ENCODE data around the gene ATP5ME.
"Not testable (repeated sequence)": the region's sequence is repeated elsewhere in the genome, so short reads cannot be mapped to it uniquely, and the experiment has no call there.

Gene ATP5ME

DNA sequence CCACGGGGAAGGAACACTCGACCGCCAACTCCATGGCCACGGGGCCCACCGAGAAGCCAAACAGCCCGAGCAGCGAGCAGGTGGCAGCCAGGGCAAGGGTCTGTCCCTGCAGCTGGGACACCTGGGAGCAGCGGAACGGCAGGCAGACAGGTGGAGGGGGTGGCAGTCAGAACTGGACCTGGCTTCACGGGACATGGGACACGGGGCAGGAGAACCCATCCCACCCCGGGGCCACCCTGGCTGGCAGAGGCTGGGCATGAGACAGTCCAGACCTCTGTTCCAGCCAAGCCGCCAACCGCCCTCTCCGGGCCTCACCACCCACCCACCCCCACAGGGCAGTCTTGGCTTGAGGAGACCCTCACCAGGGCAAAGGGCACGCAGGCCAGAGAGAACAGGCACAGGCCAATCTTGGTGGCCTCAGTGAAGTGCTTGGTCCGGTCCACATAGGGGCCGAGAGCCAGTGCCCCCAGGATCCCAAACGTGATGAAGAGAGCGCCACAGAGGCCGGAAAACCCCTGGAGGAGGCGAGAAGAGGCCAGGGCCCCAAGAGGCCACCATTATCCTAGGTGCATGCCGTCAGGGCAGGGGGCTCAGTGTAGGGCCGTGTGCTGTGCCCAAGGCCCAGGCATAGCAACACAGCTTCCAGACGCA is 9.3 kb upstream of the ATP5ME start:
- DNase-seq, result no peak

DNA sequence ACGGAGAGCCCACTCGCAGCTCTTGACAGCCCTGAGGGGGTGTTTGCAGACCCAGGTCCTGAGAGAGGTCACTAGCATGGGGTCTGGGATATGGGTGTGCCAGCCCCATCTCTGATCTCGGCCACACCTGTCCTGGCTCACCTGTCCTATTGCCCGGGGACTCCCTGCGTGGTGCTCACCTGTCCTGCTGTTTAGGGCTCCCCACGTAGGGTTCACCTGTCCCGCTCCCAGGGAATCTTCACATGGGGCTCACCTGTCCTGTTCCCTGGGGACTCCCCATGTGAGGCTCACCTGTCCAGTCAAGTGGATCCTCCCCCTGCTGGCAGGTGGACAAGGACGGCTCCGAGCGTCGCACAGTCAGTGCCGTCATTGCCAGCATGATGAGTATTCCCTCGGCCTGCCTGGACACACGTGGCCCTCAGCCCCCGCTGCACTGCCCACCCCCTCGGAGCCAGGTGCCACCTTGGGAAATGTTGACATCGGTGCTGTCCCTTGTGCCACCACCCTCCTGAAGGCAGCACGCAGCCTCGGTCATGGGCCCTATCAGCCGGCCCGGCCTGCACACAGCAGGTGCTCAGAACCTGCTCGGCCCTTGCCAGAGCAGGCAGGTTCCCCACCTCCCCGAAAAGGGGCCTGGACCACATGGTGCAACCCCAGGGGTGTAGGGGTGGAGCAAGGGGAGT is 8.6 kb upstream of the ATP5ME start:
- DNase-seq, result no peak

DNA sequence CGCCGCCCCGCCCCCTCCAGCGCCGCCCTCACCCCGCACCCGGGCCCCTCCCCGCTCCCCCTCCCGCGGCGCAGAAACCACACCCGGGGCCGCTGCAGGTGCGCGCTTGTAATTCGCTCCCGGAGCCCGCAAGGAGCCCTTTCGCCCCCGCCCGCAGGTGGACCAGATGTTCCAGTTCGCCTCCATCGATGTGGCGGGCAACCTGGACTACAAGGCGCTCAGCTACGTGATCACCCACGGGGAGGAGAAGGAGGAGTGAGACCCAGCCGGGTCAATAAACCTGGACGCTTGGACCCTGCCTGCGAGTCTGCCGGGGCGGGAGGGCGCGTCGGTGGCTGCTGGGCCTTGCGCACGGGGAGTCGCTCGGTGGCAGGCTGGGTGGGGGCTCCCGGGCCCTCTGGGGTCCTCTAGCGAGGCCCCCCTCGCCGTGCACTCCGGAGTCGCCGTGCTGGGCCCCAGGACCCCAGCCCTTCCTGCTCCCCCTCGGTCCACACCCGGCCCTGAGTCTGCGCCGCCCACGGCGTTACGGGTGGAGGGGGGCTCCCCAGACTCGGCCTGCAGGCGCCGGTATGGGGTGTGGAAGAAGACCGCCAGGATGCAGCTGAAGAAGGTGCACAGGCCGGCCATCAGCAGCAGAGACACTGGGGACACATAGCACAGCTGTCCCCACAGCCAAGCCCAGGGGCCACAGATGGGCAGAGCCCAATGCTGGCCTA is 7.8 kb upstream of the ATP5ME start:
- DNase-seq, result no peak

DNA sequence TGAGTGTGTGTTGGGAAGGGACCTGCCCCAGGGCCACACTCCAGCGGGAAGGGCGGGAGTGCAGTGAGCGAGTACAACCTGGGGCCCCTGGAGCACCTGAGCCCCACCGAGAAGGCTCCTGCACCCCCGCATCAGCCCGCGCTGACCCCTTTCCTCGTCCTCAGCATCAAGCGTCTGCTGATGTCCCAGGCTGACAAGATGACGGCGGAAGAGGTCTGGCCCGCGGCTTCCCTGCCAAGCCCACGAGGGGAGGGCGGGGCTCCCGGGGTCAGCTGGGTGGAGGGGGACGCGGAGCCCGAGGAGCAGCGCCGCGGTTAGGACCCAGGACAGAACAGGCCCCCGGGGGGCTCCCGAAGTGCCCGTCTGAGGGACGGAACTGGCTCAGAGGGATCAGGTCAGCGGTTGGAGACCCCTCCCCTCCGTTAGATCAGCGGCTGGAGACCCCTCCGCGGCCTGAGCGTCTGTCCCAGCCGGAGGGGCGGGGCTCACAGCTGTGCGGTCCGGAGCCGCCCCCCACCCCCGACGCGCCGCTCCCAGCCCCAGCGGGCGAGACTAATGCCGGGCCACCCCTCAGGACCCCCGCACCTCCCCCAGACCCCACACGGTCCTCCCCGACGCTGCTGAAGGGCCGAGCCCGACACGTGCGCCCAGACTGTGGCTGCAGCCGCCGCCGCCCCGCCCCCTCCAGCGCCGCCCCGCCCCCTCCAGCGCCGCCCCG is 7.0 kb upstream of the ATP5ME start:
- no peak for DNase-seq

DNA sequence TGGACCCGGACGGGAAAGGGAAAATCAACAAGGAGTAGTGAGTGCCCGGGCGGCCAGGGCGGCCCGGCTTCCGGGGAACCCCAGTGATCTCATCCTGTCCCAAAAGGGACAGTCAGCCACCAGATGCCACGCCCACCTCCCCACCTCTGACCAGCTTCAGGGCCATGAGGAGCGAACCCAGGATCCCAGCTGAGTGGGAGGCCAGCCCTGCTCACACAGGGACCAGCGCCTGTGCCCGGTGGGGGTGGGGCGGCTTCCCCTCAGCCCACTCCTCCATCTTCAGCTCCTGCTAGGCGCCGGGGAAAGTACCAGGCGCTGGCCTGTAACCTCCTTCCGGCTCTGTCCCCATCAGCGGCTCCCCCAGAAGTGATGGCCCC is 6.5 kb upstream of the ATP5ME start:
- no peak for DNase-seq

DNA sequence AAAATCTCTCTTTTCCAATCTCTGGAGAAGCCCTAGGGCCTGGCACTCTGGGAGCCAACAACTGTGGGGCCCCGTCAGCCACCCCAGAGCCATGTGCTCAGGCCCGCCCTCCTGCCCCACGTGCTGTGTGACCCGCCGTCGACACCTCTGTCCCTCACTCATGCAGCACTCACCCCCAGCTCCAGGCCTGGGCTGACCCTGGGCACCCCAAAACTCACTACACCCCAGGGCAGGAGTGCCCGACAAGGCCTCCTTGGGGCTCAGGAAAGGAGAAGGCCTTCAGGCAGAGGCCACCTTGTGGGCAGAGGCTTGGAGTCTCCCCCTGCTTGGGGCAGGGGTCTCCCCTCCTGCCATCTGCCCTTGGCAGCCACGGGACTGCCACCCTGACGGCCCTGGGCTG is 6.0 kb upstream of the ATP5ME start:
- DNase-seq, result no peak

DNA sequence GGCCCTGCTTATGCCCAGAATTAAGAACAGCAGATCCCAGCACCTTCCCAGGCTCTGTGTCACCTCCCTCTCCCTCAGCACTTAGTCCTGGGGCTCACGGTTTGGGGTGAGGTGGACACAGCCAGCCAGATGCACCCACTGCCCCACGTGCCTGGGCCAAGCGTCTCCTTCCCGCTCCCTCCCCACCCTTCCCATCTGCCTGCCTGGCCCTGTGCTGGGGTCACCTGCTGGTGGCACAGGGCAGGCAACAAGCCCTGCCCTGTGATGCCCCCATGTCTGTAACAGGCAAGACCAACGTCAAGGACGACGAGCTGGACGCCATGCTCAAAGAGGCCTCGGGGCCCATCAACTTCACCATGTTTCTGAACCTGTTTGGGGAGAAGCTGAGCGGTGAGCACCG is 5.6 kb upstream of the ATP5ME start:
- DNase-seq, result no peak

DNA sequence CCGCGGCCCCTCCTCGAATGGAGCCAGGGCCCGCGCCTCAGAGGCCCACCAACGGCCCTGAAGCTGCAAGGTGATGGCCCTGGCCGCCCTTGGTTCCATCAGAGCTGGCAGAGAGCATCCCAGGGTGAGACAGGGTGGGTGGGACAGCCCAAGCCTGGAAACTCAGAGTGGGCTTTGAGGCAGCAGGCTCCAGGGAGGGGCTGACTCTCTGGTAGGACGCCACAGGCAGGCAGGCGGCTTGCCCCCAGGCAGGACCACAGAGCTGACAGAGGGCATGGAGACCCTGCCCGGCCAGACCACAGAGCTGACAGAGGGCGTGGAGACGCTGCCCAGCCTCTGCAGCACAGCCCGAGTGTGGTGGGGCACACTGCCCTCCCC is 5.0 kb upstream of the ATP5ME start:
- no peak for DNase-seq

DNA sequence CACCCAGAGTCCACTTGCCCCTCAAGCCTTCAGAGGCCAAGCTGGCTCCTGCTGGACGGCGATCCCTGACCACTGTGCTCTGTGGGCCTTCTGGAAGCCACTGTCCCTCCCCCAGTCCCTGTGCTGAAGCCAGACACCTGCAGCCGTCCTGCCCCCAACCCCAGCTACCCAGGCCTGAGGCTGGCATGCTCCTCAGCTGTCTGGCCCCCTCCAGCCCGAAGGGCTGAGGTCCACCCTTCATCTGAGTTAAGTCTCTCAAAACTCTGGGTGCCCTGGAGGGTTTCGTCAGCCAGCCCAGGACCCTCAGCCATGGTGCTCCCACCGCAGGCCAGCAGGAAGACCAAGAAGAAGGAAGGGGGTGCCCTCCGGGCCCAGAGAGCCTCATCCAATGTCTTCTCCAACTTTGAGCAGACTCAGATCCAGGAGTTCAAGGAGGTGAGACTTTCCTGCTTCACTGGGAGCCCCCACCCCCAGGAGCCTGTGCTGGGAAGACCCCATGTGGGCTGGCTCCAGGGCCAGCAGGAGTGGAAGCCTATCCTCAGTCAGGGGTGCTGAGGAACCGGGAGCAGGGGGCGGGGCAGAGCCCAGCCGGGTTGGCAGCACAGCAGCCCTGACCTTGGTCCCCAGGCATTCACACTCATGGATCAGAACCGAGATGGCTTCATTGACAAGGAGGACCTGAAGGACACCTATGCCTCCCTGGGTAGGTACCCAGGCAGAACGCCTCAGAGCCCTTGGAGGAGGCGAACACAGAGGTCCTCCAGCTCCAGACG is 4.4 kb upstream of the ATP5ME start:
- DNase-seq, result no peak

DNA sequence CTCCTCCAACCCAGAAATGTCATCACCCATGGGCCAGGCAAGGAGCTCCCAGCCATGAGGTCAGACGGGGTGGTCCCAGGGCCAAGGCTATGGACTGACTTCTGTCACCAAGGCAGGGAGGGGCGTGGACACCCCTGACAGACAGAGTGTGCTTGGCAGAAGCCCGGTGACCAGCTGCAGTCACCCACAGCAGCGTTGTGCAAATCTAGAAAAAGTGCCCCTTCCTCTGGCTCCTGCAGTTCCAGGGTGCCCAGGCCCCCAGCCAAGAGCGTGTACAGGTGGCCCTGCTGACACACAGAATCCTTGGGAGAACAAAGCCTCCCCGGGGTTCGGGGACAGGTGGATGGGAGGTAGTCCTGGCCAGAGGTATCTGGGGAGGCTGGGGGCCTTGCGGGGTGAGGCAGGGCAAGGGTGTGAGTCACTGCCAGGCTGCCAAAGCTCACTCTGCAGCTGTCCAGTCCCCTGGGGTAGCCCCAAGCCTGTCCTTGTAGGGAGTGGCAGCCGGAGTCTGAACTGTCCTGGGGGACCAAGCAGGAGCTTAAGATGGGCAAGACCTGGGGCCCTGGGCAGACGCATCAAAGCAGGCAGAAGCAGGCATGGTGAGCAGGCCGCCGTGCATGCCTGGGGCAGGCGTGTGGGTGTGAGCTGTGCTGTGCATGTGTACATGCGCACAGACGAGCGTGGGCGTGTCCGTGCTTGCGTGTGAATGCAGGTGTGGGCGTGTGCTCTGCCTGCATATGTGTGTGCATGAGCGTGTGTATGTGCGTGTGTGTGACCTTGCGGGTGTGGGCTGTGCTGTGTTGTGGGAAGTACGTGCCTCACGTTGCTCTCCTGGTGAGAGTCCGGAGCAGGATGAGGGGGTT is 3.6 kb upstream of the ATP5ME start:
- DNase-seq, result no peak

DNA sequence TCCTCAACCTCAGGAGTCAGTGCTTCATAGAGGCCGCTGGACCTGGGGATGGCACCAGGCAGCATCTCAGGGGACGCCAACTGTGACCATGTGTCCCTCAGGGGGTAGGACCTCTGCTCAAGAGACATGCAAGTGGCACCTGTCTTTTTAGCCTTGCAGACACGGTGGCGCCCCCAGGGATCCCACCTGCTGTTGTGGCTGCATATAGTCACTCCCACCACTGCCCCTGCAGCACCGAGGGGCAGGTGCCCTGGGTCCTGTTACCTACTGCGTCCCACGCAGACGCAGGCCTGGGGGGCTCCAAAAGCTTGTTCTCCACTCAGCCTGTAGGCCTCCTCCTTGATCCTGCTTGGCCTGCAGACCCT is 2.8 kb upstream of the ATP5ME start:
- DNase-seq, result no peak

DNA sequence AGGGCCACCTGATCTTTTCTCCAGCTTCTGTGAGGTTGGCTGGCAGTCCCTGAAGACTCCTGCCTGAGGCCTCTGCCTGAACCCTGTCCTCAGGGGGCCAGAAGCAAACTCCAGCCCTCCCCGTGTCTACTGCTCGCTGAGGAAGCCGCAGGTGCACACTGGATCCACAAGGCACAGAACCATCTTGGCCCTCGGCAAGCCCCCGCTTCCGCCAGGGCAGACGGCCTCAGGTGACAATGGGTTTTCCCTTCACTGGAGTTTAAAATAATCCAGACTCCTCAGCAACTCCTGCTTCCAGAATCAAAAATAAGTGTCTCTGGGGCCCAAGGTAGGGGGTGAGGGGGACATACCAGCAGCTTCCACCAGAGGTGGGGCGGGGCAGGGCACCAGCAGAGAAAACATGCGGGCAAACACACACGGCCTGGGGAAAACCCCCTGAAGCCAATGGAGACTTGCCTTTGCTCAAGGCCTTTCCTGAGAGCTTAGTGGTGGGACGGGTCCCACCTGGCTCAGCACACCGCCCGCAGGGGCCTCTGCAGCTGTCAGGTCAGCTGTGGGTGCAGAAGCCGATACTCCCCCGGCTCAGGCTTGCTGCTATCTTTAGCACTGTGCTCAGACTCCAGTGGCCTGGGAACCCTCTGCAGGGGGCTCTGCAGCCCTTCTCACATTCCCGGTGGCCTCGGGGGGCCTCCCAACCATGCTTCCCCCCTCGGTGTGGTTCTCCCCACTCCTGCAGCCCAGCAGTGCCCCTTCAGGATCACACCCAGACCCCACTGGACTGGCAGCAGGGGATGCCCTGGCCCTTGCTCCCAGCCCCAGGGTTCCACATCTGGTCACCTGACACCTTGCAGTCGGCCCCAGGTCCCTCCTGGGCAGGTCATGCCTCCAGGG is 2.1 kb upstream of the ATP5ME start:
- no peak for DNase-seq

DNA sequence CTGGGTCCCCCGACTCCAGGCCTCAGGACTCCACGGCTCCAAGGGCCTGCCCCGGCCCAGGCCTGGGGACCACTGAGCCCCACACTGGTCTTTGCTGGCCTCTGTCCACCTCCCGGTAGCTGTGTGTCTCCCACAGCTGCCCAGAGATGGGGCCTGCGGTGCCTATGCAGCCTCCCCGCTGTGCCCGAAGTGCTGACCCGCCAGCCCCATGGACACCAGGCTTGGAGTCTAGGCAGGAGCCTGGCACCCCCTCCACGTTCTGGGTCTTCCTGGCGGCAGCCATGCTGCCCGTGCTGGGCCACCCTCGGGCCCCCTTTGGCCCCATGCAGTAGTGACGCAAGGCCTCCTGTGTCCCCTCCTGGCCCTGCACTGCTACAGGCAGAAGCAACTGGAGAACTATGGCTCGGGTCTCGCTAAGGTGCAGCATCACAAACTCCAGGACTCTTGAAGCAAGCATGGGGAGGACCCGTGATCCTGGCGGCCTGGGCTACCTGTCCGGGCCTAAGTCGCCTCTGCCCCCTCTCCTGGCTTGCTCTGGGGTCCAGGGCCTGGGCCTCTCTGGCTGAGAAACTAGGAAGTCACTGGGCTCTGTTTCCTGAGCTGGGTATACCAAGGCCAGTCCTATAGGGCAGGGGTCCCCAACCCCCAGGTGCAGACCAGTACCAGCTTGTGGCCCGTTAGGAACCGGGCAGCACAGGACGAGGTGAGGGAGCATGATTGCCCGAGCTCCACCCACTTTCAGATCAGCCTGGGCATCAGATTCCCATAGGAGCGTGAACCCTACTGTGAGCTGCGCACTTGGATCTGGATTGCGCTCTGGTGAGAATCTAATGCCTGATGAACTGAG is 1.2 kb upstream of the ATP5ME start:
- DNase-seq, result no peak

DNA sequence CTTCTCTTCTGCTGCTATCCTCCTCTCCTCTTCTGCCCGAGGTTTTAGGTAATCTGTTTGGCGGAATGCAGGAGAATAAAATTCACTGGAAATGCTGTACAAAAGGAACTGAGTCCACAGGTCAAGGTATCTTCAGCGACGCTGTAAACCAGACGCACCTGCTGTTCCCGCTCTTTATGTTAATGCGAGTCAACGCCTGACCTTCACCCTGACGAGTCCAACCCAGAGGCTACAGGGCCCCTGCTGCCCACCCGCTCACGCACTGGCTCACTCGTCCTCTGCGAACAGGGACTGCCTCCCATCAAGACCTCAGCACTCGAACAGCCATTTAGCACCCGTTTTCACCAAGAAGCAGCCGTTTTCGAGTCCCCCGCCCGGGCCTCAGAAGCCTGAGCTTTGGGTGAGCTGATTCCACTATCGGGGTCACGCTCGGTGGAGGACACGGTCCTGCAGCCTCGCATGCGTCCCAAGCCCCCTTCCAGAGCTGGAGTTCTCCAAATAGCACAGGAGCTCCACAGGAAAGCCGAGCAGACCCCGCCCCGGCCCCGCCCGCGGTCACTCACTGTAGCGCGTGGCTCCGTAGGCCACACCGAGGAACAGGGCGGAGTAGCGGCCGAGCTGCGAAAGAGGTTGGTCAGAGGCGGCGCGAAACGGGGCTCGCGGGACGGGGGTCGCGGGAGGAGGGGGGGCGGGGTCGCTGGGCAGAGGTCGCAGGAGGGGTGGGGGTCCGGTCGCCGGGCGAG is 556 bp downstream of the ATP5ME start:
- no peak for DNase-seq

DNA sequence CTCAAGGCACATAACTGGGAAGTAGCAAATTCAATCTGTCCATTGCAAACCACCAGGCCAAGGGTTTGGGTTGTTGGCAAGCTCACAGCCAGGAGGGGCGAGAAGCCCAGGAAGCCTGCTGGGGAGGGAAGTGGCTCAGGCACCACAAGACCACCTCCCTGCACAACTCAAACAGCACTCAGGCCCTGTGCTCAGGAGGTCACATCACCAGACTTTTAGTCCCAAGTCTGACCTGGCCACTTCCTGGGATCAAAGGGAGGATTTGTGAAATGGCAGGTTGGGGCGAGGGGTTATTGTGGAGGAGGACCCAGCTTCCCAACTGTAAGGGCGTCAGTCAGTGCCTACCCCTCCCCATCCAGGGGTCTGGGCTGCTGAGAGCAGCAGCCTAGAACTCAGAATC is 2.3 kb downstream of the ATP5ME start:
- DNase-seq, result no peak

DNA sequence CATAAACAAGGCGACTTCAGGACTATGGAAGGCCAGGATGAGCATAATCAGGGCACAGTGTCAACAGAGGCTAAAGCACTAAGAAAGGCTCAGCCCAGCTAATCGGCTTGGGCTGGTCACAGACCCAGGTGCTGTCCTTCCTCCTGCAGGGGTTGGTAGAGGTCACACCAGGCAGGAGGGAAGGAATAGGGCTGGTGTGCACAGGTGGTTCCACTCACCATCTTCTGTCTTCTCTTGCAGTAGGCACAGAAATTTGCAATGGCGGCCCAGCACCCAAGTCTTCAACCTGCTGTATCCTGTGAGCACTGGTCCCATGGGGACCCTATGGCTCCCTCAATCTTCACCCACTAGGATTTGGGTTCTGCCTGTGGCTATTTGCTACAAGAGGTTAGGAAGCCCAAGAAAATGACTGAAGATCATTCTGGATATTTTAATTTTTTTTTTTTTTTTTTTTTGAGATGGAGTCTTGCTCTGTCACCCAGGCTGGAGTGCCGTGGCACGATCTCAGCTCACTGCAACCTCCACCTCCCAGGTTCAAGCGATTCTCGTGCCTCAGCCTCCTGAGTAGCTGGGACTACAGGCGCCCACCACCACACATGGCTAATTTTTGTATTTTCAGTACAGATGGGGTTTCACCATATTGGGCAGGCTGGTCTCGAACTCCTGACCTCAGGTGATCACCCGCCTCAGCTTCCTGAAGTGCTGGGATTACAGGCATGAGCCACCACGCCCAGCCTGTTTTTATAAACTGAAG is 4.1 kb downstream of the ATP5ME start:
- not testable (repeated sequence) for DNase-seq

DNA sequence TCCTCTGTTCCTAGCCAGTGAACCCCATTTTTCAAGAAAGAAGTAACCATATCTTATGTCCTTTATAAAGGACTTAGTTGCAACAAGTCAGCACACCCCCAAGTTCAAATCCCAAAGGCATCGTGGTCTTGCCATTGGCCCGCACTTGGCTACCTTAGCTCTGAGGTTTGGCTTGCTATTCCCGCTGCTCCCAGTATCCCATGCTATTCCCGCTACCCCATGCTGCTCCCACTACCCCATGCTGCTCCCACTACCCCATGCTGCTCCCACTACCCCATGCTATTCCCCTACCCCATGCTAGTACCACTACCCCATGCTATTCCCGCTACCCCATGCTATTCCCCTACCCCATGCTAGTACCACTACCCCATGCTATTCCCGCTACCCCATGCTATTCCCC is 5.9 kb downstream of the ATP5ME start:
- not testable (repeated sequence) for DNase-seq

DNA sequence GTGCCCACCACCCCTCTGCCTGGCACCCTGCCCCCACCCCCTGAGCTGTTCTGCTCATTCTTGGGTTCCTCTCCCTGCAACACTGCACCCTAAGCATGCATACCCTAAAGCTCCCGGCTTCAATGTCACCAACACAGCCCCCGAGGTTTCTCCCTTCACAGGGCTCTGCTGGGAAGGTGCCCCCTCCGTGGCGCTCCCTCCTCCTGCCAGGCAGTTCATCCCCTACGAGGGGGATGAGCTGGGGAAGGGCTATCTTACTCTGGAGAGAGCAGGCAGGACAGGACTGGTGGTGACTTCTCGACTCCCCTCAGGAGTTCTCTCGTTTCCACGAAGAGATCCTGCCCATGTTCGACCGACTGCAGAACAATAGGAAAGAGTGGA is 6.5 kb downstream of the ATP5ME start:
- no peak for DNase-seq
